ENCODE results near the gene SLC44A3.

- TF ChIP-seq EP300 (IDR thresholded peaks at IDR 0.05) (no peak), CTCF (IDR thresholded peaks at IDR 0.05) (no peak), POLR2A (IDR thresholded peaks at IDR 0.05) (no peak), POLR2AphosphoS5 (IDR thresholded peaks at IDR 0.05) (no peak)
These were observed 39.0 kb downstream of the SLC44A3 start for GRCh38 chr1:94859174-94859573.

Data from stomach (tissue), 4 donors.